K562 (cell line): ENCODE results near the gene TINCR. TPM values are rescaled to one million over a fixed set of nuclear protein-coding genes. Genes with fewer than 3 reads are reported as not detected.

ENCODE experiments used
- ASH1L ChIP-seq: fragments of 450-650 bp; IDR thresholded peaks from 2 replicates; pipeline ENCODE4 v1.6.1; 2018; ENCODE audit warnings: borderline replicate concordance, mild to moderate bottlenecking, low read depth; ENCODE audit not compliant: partially characterized antibody
- BCOR ChIP-seq: fragments of 450-650 bp; IDR thresholded peaks from 2 replicates; pipeline ENCODE4 v1.6.1; 2016
- BRD4 ChIP-seq: fragments of 200-600 bp; sonication (generic); IDR thresholded peaks from 2 replicates; pipeline ENCODE4 v1.6.1; 2017; ENCODE audit warnings: inconsistent platforms
- CBFB ChIP-seq: sonication (generic); formaldehyde crosslinking; IDR thresholded peaks from 2 replicates; pipeline ENCODE4 v1.4.0; 2020; ENCODE audit warnings: mild to moderate bottlenecking, missing genetic modification reagents
- IRF2 ChIP-seq: sonication (generic); formaldehyde crosslinking; IDR thresholded peaks from 2 replicates; pipeline ENCODE4 v1.8.1; 2022; ENCODE audit warnings: mild to moderate bottlenecking, missing genetic modification reagents
- KDM2B ChIP-seq: fragments of 250-450 bp; sonication (Bioruptor Pico); IDR thresholded peaks from 2 replicates; pipeline ENCODE4 v1.8.0; 2021; ENCODE audit warnings: mild to moderate bottlenecking, moderate library complexity
- MTA2 ChIP-seq: fragments of 450-650 bp; IDR thresholded peaks from 2 replicates; pipeline ENCODE4 v1.6.1; 2016; ENCODE audit warnings: low read depth
- NFYB ChIP-seq: IDR thresholded peaks from 2 replicates; pipeline ENCODE4 v1.6.1; 2011; ENCODE audit warnings: mild to moderate bottlenecking, moderate library complexity; ENCODE audit not compliant: insufficient read length; ENCODE audit errors: extremely low read depth
- NR2F6 ChIP-seq: fragments of 450-650 bp; formaldehyde crosslinking; IDR thresholded peaks from 2 replicates; pipeline ENCODE4 v1.4.0; 2020; ENCODE audit warnings: mild to moderate bottlenecking
- RERE ChIP-seq: sonication (generic); formaldehyde crosslinking; IDR thresholded peaks from 2 replicates; pipeline ENCODE4 v1.8.0; 2023; ENCODE audit warnings: missing genetic modification reagents, mild to moderate bottlenecking, borderline replicate concordance
- SMAD3 ChIP-seq: fragments of 450-650 bp; formaldehyde crosslinking; conservative IDR thresholded peaks from 2 replicates; pipeline ENCODE4 v1.4.0; 2020; ENCODE audit warnings: mild to moderate bottlenecking
- SP1 ChIP-seq: sonication (generic); formaldehyde crosslinking; IDR thresholded peaks from 2 replicates; pipeline ENCODE4 v1.8.1; 2022; ENCODE audit warnings: mild to moderate bottlenecking, missing genetic modification reagents
- USF2 ChIP-seq: sonication (generic); formaldehyde crosslinking; IDR thresholded peaks from 2 replicates; pipeline ENCODE4 v1.5.0; 2020; ENCODE audit warnings: missing genetic modification reagents
- ZBTB12 ChIP-seq: fragments of 250-450 bp; sonication (Bioruptor Pico); IDR thresholded peaks from 2 replicates; pipeline ENCODE4 v1.4.0; 2020
- ZBTB33 ChIP-seq: sonication (generic); formaldehyde crosslinking; IDR thresholded peaks from 2 replicates; pipeline ENCODE4 v1.8.1; 2023; ENCODE audit warnings: mild to moderate bottlenecking, missing genetic modification reagents
- ZFX ChIP-seq: sonication (generic); formaldehyde crosslinking; IDR thresholded peaks from 2 replicates; pipeline ENCODE4 v1.8.0; 2022; ENCODE audit warnings: mild to moderate bottlenecking, missing genetic modification reagents, moderate library complexity
- ZNF384 ChIP-seq: IDR thresholded peaks from 2 replicates; pipeline ENCODE4 v1.6.1; 2012; ENCODE audit warnings: low read depth, low read length, improper control_type of control experiment
- ZNF41 ChIP-seq: fragments of 250-450 bp; sonication (Bioruptor Pico); conservative IDR thresholded peaks from 2 replicates; pipeline ENCODE4 v1.4.0; 2020; ENCODE audit warnings: mild to moderate bottlenecking
- ZNF644 ChIP-seq: fragments of 200-800 bp; sonication (Bioruptor generic); IDR thresholded peaks from 2 replicates; pipeline ENCODE4 v1.6.1; 2016; ENCODE audit warnings: low read depth, missing genetic modification characterization, missing compliant biosample characterization
- ZNF717 ChIP-seq: fragments of 250-450 bp; sonication (Bioruptor Pico); IDR thresholded peaks from 2 replicates; pipeline ENCODE4 v1.5.0; 2021
- polyA plus RNA-seq, 8 experiments: library from polyadenylated mRNA; depleted of rRNA in 4 of 8; stranded (reverse) in 5 of 8; unstranded in 3 of 8; fragments of >200 nt; fragmentation: Nextera tagmentation in 2 of 8; fragmentation: Illumina TruSeq in 1 of 8; extraction: Ambion mirVana in 2 of 8; extraction: Trizol in 1 of 8; gene quantifications; 2 replicates each; pipeline versions ENCODE4 v1.2.1 to v1.2.3, GENCODE V29; 2011 to 2014; ENCODE audit warnings: inconsistent platforms in 1 of 8, missing spikeins in 1 of 8
- total RNA-seq, 7 experiments: library from RNA; depleted of rRNA in 6 of 7; stranded (reverse); fragments of >200 nt in 6 of 7; fragmentation: Illumina TruSeq in 2 of 7; extraction: Trizol in 2 of 7; gene quantifications; 2 replicates each; pipeline versions ENCODE4 v1.2.1 to v1.2.3, GENCODE V29; 2011 to 2021; ENCODE audit warnings: low replicate concordance in 1 of 7

TINCR gene
- total and polyA plus RNA-seq, 9 of the 15 experiments (the other 6 are each of a cell fraction or from before 2014, with no cell fraction given) = 0.03 to 0.24 (median 0.09) TPM; not detected in 1

GRCh38 chr19:5585461-5586299 is 17.9 kb upstream of the TINCR start (continued):
- no peak for TF ChIP-seq RERE
- TF ChIP-seq SP1 (CRISPR knock-in tag) = no peak
- TF ChIP-seq KDM2B (CRISPR knock-in tag) = no peak
- TF ChIP-seq SMAD3 = no peak
- TF ChIP-seq ASH1L = no peak
- no peak for TF ChIP-seq ZNF41 (CRISPR knock-in tag)
- 0 out of 2 replicates have a peak, but pooled peaks have one; percentile 27 for TF ChIP-seq MTA2
- TF ChIP-seq ZFX = no peak
- 0 out of 2 replicates have a peak, but pooled peaks have one; percentile 27 for TF ChIP-seq CBFB (CRISPR knock-in tag)
- TF ChIP-seq USF2 = no peak
- TF ChIP-seq ZBTB33 (CRISPR knock-in tag) = peak; percentile 97
- no peak for TF ChIP-seq IRF2
- no peak for TF ChIP-seq ZNF717 (CRISPR knock-in tag)
- no peak for TF ChIP-seq BRD4
- TF ChIP-seq ZNF384 = no peak
- no peak for TF ChIP-seq BCOR
- no peak for TF ChIP-seq ZNF644 (tag)
- TF ChIP-seq NR2F6 (CRISPR knock-in tag) = no peak
- TF ChIP-seq NFYB = no peak
- no peak for TF ChIP-seq ZBTB12 (CRISPR knock-in tag)
